H9 (cell line): Measurements from ENCODE around the gene ABR. TPM values are rescaled to one million over a fixed set of nuclear protein-coding genes. Genes with fewer than 3 reads are reported as not detected.

Experiments used
- DNase-seq: peaks from one replicate; pipeline ENCODE4 v3.0.0-alpha.2; 2017
- H2AFZ ChIP-seq: one replicate; pipeline ENCODE4 v1.6.1; 2013; ENCODE audit warnings: mild to moderate bottlenecking, low read length, control low read depth, moderate library complexity
- H2AK5ac ChIP-seq: 2 replicates; pipeline ENCODE4 v1.6.1; 2013; ENCODE audit warnings: low read length, control low read depth, mixed read lengths; ENCODE audit not compliant: insufficient read length
- H2BK120ac ChIP-seq: one replicate; pipeline ENCODE4 v1.6.1; 2013; ENCODE audit warnings: low read depth, mild to moderate bottlenecking, low read length, control low read depth, inconsistent platforms; ENCODE audit not compliant: poor library complexity, severe bottlenecking
- H2BK12ac ChIP-seq: 2 replicates; pipeline ENCODE4 v1.6.1; 2013; ENCODE audit warnings: low read length, control low read depth, mixed read lengths, low read depth; ENCODE audit not compliant: insufficient read length
- H2BK15ac ChIP-seq: 2 replicates; pipeline ENCODE4 v1.6.1; 2013; ENCODE audit warnings: low read depth, low read length, control low read depth
- H2BK20ac ChIP-seq: one replicate; pipeline ENCODE4 v1.6.1; 2013; ENCODE audit warnings: low read depth, mild to moderate bottlenecking, low read length, control low read depth, inconsistent platforms; ENCODE audit not compliant: poor library complexity, severe bottlenecking
- H2BK5ac ChIP-seq: 2 replicates; pipeline ENCODE4 v1.6.1; 2013; ENCODE audit warnings: low read length, control low read depth, mixed read lengths; ENCODE audit not compliant: insufficient read length
- H3K14ac ChIP-seq: 2 replicates; pipeline ENCODE4 v1.6.1; 2013; ENCODE audit warnings: low read length, control low read depth; ENCODE audit not compliant: insufficient read depth
- H3K18ac ChIP-seq: 2 replicates; pipeline ENCODE4 v1.6.1; 2013; ENCODE audit warnings: low read depth, mild to moderate bottlenecking, mixed read lengths, low read length, control low read depth; ENCODE audit not compliant: insufficient read length
- H3K23ac ChIP-seq: 2 replicates; pipeline ENCODE4 v1.6.1; 2013; ENCODE audit warnings: low read length, control low read depth, mixed read lengths, low read depth; ENCODE audit not compliant: insufficient read length
- H3K23me2 ChIP-seq: 2 replicates; pipeline ENCODE4 v1.6.1; 2013; ENCODE audit warnings: low read depth, mild to moderate bottlenecking, mixed read lengths, low read length, control low read depth; ENCODE audit not compliant: insufficient read length, poor library complexity, severe bottlenecking
- H3K27ac ChIP-seq: 2 replicates; pipeline ENCODE4 v1.5.1; 2013; ENCODE audit warnings: low read length, control low read depth, mixed read lengths, low read depth; ENCODE audit not compliant: insufficient read length
- H3K27me3 ChIP-seq: 2 replicates; pipeline ENCODE4 v1.6.1; 2013; ENCODE audit warnings: low read length, control low read depth, inconsistent platforms; ENCODE audit not compliant: insufficient read depth
- H3K4ac ChIP-seq: 2 replicates; pipeline ENCODE4 v1.6.1; 2013; ENCODE audit warnings: low read depth, mild to moderate bottlenecking, control low read depth, inconsistent platforms, low read length, moderate library complexity
- H3K4me1 ChIP-seq: 2 replicates; pipeline ENCODE4 v1.6.1; 2013; ENCODE audit warnings: low read length, control low read depth, inconsistent platforms; ENCODE audit not compliant: insufficient read depth
- H3K4me2 ChIP-seq: 2 replicates; pipeline ENCODE4 v1.6.1; 2013; ENCODE audit warnings: low read length, control low read depth, mixed read lengths; ENCODE audit not compliant: insufficient read length, insufficient read depth
- H3K56ac ChIP-seq: 2 replicates; pipeline ENCODE4 v1.6.1; 2013; ENCODE audit warnings: low read depth, mild to moderate bottlenecking, mixed read lengths, low read length, control low read depth; ENCODE audit not compliant: insufficient read length
- H3K79me1 ChIP-seq: 2 replicates; pipeline ENCODE4 v1.6.1; 2013; ENCODE audit warnings: low read depth, mild to moderate bottlenecking, moderate library complexity, low read length, control low read depth, inconsistent platforms; ENCODE audit not compliant: insufficient read depth, poor library complexity, severe bottlenecking
- H3K79me2 ChIP-seq: 2 replicates; pipeline ENCODE4 v1.6.1; 2013; ENCODE audit warnings: low read length, control low read depth, inconsistent platforms; ENCODE audit not compliant: insufficient read depth
- H3K9ac ChIP-seq: 2 replicates; pipeline ENCODE4 v1.6.1; 2013; ENCODE audit warnings: low read length, control low read depth, mixed read lengths; ENCODE audit not compliant: insufficient read length; ENCODE audit errors: extremely low read depth
- H3K9me3 ChIP-seq: one replicate; pipeline ENCODE4 v1.6.1; 2013; ENCODE audit warnings: low read depth, low read length, inconsistent platforms; ENCODE audit not compliant: control insufficient read depth
- H3T11ph ChIP-seq: one replicate; pipeline ENCODE4 v1.6.1; 2013; ENCODE audit warnings: mild to moderate bottlenecking, low read length, control low read depth, inconsistent platforms
- H4K20me1 ChIP-seq: one replicate; pipeline ENCODE4 v1.6.1; 2013; ENCODE audit not compliant: control insufficient read depth, insufficient read length, insufficient read depth
- H4K5ac ChIP-seq: 2 replicates; pipeline ENCODE4 v1.6.1; 2013; ENCODE audit warnings: low read depth, mild to moderate bottlenecking, mixed read lengths, low read length, control low read depth; ENCODE audit not compliant: insufficient read length
- H4K8ac ChIP-seq: replicated peaks from 2 replicates; pipeline ENCODE4 v1.6.1; 2013; ENCODE audit warnings: low read length, control low read depth, mixed read lengths, low read depth; ENCODE audit not compliant: insufficient read length
- H4K91ac ChIP-seq: 2 replicates; pipeline ENCODE4 v1.6.1; 2013; ENCODE audit warnings: low read depth, mild to moderate bottlenecking, moderate library complexity, mixed read lengths, low read length, control low read depth; ENCODE audit not compliant: insufficient read length
- H3K27ac Mint-ChIP-seq, 3 experiments: 2 replicates in 2 of 3; 3 replicates in 1 of 3; pipeline ENCODE4 v1.8.0; 2020 to 2021; ENCODE audit warnings: mixed read lengths in 3 of 3, mild to moderate bottlenecking in 1 of 3, moderate library complexity in 1 of 3
- H3K27me3 Mint-ChIP-seq: 2 replicates; pipeline ENCODE4 v1.8.0; 2021; ENCODE audit warnings: low read depth, mild to moderate bottlenecking, moderate library complexity, mixed read lengths
- H3K36me3 Mint-ChIP-seq, 3 experiments: 2 replicates in 2 of 3; 3 replicates in 1 of 3; pipeline ENCODE4 v1.8.0; 2020 to 2021; ENCODE audit warnings: low read depth in 3 of 3, mixed read lengths in 3 of 3; ENCODE audit not compliant: insufficient read depth in 1 of 3
- H3K4me1 Mint-ChIP-seq, 2 experiments: 2 replicates each; pipeline ENCODE4 v1.8.0; 2020; ENCODE audit warnings: mixed read lengths in 2 of 2
- H3K4me3 Mint-ChIP-seq, 2 experiments: 2 replicates in 1 of 2; 3 replicates in 1 of 2; pipeline ENCODE4 v1.8.0; 2020 to 2021; ENCODE audit warnings: mild to moderate bottlenecking in 2 of 2, mixed read lengths in 2 of 2, moderate library complexity in 1 of 2
- H3K9me3 Mint-ChIP-seq, 2 experiments: 2 replicates in 1 of 2; 3 replicates in 1 of 2; pipeline ENCODE4 v1.8.0; 2020; ENCODE audit warnings: mild to moderate bottlenecking in 2 of 2, mixed read lengths in 2 of 2, moderate library complexity in 1 of 2
- WGBS: extraction: QIAGEN DNeasy Blood & Tissue Kit; methylation state at CpG from one replicate; pipeline ENCODE4 v1.1.7; 2013; ENCODE audit warnings: missing lambda C conversion rate, low lambda C conversion rate, mixed read lengths; ENCODE audit not compliant: insufficient read length; ENCODE audit errors: extremely low coverage; 5-methylcytosine and 5-hydroxymethylcytosine counted together
- total RNA-seq: library from RNA; stranded (reverse); gene quantifications from 2 replicates; pipeline ENCODE4 v1.2.1, GENCODE V29; 2021
- TF ChIP-seq, protein P1 (sequence below): fragments of 200-600 bp; sonication (generic); conservative IDR thresholded peaks from 3 replicates; pipeline ENCODE4 v1.8.0; 2021; ENCODE audit warnings: antibody characterized with exemption, mild to moderate bottlenecking

ABR gene
- total RNA-seq, 1 experiment from 2014 or later, result 34.7 TPM

- Histone ChIP-seq H3K27ac (no peak overlapping the region), H2AFZ (no peak overlapping the region), H4K20me1 (no peaks in the 10 kb centered on the region), H3K23ac (no peak overlapping the region), H2BK5ac (no peak overlapping the region), H3K14ac (no peak overlapping the region), H2AK5ac (no peak overlapping the region), H3K4ac (no peak overlapping the region), H4K5ac (no peak overlapping the region), H4K91ac (no peak overlapping the region), H2BK20ac (no peak overlapping the region), H3K9ac (no peak overlapping the region), H3K18ac (no peak overlapping the region), H4K8ac (no peak overlapping the region), H3K79me1 (no peaks in the 10 kb centered on the region), H3K9me3 (no peaks in the 10 kb centered on the region), H3K23me2 (no peaks in the 10 kb centered on the region), H3K27me3 (no peaks in the 10 kb centered on the region), H3K56ac (no peak overlapping the region), H3K4me2 (no peak overlapping the region), H3K4me1 (no peaks in the 10 kb centered on the region), H2BK120ac (no peak overlapping the region), H3K79me2 (no peaks in the 10 kb centered on the region), H2BK12ac (no peak overlapping the region), H3T11ph (no peak overlapping the region), H2BK15ac (no peak overlapping the region)
- no CpG with 5 or more reads among the region's 11 CpGs for WGBS
- Mint-ChIP-seq H3K4me1 (no peaks in the 10 kb centered on the region), H3K27ac (no peak overlapping the region; a peak in 1 of 7 replicates), H3K4me3 (no peak overlapping the region), H3K36me3 (no peaks in the 10 kb centered on the region), H3K27me3 (0 out of 2 replicates have a peak, but pooled peaks cover 2% of the 10 kb centered on the region), H3K9me3 (no peaks in the 10 kb centered on the region)
- DNase-seq, result no peak
- TF ChIP-seq, protein P1, sequence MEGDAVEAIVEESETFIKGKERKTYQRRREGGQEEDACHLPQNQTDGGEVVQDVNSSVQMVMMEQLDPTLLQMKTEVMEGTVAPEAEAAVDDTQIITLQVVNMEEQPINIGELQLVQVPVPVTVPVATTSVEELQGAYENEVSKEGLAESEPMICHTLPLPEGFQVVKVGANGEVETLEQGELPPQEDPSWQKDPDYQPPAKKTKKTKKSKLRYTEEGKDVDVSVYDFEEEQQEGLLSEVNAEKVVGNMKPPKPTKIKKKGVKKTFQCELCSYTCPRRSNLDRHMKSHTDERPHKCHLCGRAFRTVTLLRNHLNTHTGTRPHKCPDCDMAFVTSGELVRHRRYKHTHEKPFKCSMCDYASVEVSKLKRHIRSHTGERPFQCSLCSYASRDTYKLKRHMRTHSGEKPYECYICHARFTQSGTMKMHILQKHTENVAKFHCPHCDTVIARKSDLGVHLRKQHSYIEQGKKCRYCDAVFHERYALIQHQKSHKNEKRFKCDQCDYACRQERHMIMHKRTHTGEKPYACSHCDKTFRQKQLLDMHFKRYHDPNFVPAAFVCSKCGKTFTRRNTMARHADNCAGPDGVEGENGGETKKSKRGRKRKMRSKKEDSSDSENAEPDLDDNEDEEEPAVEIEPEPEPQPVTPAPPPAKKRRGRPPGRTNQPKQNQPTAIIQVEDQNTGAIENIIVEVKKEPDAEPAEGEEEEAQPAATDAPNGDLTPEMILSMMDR, result no peak
Measured at GRCh38 chr17:1018547-1018946, 161.2 kb downstream of the ABR start.
